C1 segment of cervical spinal cord (tissue), 14 donors: Measurements from ENCODE around the gene PTGES2.

Experiments used
- DNase-seq, 14 donors: peaks; one replicate each; lab custom pipeline; 2025; lab: John Stamatoyannopoulos, UW

PTGES2 gene

GRCh38 chr9:128153060-128153946, 25.8 kb upstream of the PTGES2 start:
- no peak for DNase-seq

DNA sequence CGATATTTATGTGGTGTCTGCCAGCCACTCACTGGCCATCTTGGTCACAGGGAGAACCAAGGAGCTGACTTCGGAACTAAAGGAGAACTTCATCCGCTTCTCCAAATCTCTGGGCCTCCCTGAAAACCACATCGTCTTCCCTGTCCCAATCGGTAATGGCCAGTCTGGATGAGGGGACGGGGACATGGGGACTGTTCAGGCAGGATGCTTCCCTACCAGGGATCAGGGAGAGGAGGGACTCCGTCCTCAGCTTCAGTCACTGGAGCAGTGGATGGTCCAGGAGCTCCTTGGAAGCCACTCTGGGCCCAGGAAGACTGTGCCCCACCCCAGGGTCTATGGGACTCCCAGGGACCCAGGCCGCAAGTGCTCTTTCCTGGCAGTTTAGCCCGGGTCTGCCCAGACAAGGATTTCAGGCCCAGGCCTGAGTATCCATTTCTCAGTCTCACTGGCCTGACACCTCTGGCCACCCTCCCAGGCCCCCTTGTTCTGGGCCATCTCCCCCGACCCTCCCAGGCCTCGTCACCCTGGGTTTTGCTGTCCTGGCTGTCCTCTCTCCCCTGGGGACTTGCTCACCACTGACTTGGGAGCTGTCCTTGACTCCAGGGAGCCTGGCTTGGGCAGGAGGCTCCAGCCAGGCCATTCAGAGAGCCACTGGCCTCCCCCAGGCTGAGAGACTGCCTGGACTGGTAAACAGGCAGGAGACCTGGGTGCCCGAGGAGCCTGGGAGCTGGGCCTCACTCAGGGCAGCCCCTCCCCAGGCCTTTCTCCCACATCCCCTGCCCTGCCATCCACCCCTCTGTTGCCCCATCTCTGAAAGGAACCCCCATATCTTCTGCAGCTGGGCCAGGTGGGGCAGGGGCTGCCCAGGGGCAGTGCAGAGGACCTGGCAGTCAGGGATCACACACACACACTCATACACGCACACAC, 24.9 kb upstream of the PTGES2 start:
- DNase-seq: no peak

DNA sequence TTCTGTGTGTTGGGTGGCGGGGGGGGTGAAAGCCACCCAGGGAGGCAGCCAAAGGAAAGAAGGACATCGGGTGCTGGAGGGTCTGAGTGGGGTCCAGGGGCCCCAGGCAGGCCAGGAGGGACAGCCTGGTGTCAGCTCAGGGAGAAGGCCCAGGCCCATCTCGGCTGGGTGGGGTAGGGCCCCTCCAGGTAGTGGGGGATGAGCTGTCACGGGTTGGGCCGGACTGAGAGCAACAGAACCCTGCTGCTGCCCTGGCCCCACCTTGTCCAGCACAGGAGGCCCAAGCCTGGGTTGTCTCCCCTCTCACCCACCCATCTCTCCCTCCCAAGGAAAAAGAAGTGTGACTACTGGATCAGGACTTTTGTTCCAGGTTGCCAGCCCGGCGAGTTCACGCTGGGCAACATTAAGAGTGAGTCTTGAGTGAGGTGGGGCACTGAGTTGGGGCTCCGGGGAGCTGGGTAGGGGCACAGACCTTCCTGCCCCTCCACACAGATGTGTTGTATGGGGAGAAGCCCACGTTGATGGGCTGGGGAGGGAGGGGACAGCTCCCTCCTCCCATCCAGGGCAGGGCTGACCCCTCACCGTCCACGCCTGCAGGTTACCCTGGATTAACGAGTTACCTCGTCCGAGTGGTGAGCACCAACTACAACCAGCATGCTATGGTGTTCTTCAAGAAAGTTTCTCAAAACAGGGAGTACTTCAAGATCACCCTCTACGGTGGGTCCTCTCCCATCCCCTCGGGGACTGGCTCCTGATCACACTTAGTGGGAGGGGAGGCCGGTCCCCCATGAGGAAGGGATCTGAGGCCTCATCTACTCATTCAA, 24.0 kb upstream of the PTGES2 start:
- DNase-seq: no peak

GRCh38 chr9:128150594-128151308, 23.2 kb upstream of the PTGES2 start:
- no peak for DNase-seq

DNA sequence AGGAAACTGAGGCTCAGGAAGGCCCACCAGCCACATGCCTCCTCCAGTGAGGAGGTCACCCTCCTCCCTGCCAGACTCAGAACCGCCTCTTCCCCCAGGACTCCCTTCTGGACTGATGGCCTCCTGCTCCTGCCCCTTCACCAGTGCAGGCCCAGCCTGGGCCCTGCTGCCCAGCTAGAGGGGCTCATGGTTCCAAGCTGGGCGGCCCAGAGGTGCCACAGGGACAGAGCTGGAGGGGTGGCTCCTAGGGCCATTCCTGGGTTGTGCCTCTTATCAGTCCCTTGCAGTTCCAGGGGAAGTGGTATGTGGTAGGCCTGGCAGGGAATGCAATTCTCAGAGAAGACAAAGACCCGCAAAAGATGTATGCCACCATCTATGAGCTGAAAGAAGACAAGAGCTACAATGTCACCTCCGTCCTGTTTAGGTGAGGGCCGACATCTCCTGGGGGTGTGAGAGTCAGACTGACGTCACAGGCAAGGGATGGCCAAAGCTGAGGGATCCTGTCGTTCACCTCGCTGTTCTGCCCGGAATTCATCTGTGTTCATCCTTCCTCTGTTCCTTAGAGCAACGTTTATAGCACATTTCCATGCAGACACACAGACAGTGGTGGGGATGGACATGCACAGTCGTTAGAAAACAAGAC, 22.5 kb upstream of the PTGES2 start:
- DNase-seq: no peak

DNA sequence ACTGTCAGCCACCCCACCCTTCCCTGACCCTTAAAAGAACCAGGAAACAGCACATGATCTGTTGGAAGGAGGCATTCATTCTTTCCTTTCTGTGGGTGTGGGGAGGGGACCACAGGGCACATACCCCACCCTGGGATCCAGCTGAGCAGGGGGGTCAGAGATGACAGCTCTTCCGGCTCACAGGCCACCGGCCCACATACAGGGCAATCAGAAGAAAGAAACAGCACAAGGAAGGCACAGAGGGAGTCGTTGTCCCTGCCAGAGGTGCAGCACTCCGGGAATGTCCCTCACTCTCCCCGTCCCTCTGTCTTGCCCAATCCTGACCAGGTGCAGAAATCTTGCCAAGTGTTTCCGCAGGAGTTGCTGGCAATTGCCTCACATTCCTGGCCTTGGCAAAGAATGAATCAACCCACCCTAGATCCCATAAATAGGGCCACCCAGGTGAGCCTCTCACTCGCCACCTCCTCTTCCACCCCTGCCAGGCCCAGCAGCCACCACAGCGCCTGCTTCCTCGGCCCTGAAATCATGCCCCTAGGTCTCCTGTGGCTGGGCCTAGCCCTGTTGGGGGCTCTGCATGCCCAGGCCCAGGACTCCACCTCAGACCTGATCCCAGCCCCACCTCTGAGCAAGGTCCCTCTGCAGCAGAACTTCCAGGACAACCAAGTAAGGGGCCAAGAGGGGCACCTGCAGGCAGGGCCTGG, 21.6 kb upstream of the PTGES2 start, which contains the start of gene LCN2:
LCN2 (plus strand) TSS at position 453 of the 701 bp plus-strand sequence; CDS start at position 526, 73 bp downstream.
- DNase-seq: no peak

GRCh38 chr9:128148509-128149000, 21.0 kb upstream of the PTGES2 start:
- no peak for DNase-seq

DNA sequence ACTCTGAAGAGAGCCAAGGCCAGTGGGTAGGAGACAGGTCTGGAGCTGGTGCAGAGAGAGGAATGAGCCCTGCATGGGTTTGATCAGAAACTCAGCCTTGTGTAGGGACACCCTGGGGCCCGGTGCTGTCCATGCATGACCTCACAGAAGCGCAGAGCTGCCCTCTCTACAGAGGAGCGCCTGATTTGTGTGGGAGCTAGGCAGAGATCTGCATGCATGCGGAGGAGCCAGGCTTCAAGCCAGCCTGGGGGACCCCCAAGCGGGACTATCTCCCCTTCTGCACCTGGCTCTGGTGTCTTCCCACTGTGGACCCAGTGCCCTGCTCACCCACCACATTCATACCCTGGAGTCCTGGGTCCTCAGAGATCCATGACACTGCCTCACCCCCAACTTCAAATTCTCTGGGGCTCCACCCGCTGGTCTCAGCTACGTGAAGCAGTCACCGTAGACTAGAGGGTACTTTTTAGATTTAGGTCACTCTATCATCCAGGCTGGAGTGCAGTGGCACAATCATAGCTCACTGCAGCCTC, 19.1 kb upstream of the PTGES2 start:
- no peak for DNase-seq

DNA sequence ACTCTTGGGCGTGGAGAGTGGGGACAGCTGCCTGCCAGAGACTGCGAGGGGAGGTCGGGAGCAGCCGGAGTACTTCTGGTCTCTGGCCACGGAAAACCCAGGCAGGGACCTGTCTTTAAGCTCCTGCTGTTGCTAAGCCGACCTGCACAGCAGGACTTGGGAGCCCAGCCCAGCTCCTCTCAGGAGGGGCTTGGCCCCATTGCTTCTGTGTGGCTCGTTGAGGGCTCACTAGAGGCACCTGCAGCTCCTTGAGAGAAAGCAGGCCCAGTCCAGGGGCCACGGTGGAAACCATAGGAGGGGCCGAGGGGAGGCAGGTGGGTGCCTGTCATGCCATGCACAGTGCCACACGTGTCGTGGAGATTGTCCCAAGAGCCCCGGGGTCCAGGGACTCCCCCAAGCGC, 18.4 kb upstream of the PTGES2 start:
- no peak for DNase-seq

DNA sequence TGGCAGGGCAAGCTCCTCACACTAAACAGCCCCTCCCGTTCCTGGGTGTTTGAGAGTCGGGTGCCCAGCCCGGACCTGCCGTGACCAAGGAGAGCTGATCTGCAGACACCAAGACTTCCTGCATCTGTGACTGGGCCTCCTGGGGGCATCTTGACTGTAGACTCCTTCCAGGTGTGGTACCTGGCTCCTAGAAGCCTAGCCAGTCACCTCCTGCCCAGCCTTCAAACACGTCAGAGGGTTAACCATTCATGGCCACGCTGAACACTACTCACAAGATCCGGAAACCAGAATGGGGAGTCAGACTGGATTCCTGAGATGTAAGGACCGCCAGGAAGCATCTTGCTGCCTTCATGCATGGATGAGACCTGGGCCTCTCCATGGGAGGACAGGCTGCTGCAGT, 18.0 kb upstream of the PTGES2 start:
- no peak for DNase-seq

- DNase-seq: no peak
Observed at GRCh38 chr9:128144239-128145181, 17.0 kb upstream of the PTGES2 start.

- DNase-seq: no peak
Observed at GRCh38 chr9:128143525-128144238, 16.2 kb upstream of the PTGES2 start.

DNA sequence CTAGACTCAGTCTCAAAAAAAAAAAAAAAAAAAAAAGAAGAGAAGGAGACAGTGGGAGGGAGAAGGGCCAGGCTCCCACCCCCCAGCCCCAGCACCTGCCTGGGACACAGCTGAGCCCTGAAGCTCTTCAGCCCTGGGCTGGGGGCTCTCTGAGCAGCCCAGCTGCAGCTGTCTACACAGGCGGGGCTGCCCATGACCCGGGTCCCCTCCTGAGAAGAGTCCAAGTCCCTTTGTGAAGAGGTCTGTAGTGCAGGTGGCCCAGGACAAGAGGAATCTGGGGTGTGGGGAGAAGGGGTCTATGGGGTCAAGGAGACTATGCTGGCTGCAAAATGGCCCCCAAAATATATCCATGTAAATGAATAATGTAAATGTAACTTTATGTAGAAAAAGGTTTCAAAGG, 15.1 kb upstream of the PTGES2 start:
- DNase-seq: no peak

DNA sequence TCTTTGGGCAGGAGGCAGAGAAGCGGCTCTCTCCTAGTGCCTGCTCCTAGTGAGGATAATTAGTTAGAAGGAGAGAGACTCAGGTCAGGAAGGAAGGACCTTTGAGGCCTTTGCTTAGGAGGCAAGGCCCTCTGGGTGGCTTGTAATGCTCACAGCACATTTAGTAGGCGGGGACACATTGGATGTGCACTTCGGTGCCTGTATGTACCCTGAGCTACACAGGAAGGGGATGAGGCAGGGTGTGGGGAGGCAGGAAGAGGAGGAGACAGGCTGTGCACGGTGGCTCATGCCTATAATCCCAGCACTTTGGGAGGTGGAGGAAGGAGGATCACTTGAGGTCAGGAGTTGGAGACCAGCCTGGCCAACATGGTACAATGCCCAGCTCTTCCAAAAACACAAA, 14.5 kb upstream of the PTGES2 start:
- no peak for DNase-seq

DNA sequence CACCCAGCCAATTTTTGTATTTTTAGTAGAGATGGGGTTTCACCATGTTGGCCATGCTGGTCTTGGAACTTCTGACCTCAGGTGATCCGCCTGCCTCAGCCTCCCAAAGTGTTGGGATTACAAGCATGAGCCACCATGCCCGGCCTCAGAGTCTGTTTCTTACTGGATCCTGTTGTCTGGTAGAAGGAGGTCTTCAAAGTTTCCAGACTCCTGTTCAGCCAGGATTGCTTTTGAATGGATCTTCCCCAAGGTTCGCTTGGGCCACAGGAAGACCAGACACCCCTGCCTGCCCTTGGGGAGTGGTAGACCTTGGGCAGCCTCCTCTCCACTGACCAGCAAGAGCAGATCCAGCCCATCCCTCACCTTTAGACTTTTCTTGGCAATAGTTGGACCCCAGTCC, 14.1 kb upstream of the PTGES2 start:
- DNase-seq: no peak

DNA sequence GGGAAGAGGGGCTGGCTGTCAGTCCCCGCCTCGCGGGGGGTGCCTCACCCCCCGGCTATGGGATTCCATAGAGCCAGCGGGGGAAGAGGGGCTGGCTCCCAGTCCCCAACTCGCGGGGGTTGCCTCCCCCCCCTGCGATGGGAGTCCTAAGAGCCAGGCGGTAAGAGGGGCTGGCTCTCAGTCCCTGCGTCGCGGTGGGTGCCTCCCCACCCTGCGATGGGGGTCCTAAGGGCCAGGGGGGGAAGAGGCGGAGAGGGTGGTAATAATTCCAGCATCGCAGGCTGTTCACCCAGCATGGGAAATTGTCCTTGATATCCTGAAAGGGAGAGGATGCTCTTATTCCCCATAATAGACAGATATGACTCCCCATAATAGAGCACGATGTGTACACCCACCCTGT, 12.1 kb upstream of the PTGES2 start:
- DNase-seq: no peak

DNA sequence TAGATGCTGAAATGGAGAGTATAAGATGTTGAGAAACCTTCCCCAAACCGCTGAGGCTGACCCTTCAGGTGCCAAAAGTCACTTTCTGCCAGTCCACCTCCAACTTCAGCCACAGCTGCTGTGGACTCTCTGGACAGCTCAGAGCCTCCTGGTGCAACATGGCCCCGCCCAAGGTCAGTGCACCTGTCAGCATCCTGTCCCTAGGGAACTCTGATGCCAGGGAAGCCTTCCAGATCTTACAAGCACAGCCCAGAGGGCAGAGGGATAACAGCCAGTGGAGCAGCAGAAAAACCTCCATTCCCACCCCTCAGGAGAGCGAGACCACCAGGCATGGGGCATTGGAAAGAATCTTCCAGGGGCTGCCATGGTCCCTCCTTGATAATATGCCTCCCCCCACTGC, 10.5 kb upstream of the PTGES2 start:
- DNase-seq: no peak
